Type B pancreatic cell (in vitro differentiated cells): ENCODE measurements around the gene SLC25A1. TPM values are rescaled to one million over a fixed set of nuclear protein-coding genes. Genes with fewer than 3 reads are reported as not detected.

Experiments
- DNase-seq: peaks from one replicate; pipeline ENCODE4 v3.0.0; 2021; ENCODE audit warnings: mixed read lengths; ENCODE audit not compliant: unreplicated experiment; ENCODE audit errors: extremely low spot score
- H3K27ac Mint-ChIP-seq: 2 replicates; pipeline ENCODE4 v1.8.0; 2021; ENCODE audit warnings: mild to moderate bottlenecking, mixed read lengths
- H3K27me3 Mint-ChIP-seq: 2 replicates; pipeline ENCODE4 v1.8.0; 2021; ENCODE audit warnings: mixed read lengths
- H3K36me3 Mint-ChIP-seq: 2 replicates; pipeline ENCODE4 v1.8.0; 2021; ENCODE audit warnings: mixed read lengths
- H3K4me1 Mint-ChIP-seq: one replicate; pipeline ENCODE4 v1.8.0; 2021; ENCODE audit warnings: mixed read lengths; ENCODE audit not compliant: unreplicated experiment
- H3K4me3 Mint-ChIP-seq: 2 replicates; pipeline ENCODE4 v1.8.0; 2021; ENCODE audit warnings: mild to moderate bottlenecking, mixed read lengths
- H3K9me3 Mint-ChIP-seq: 2 replicates; pipeline ENCODE4 v1.8.0; 2021; ENCODE audit warnings: mixed read lengths
- CTCF ChIP-seq: fragments of 200-600 bp; sonication (generic); conservative IDR thresholded peaks from 2 replicates; pipeline ENCODE4 v1.5.0; 2021; ENCODE audit warnings: antibody characterized with exemption, mild to moderate bottlenecking
- total RNA-seq: library from RNA; stranded (reverse); gene quantifications from 2 replicates; pipeline ENCODE4 v1.2.1, GENCODE V29; 2021; ENCODE audit warnings: low replicate concordance

The SLC25A1 gene
- total RNA-seq, 1 donor from 2014 or later: 94.4 TPM

- DNase-seq: no peak
- Mint-ChIP-seq H3K4me3 (no peak overlapping the region), H3K4me1 (peaks cover 3% of the 10 kb centered on the region), H3K9me3 (no peaks in the 10 kb centered on the region), H3K36me3 (peaks cover 13% of the 10 kb centered on the region), H3K27ac (no peak overlapping the region), H3K27me3 (no peaks in the 10 kb centered on the region)
- no peak for TF ChIP-seq CTCF
Observed at GRCh38 chr22:19139001-19139356, 39.6 kb downstream of the SLC25A1 start.

- TF ChIP-seq CTCF: no peak
- no peak overlapping the region for H3K4me3 Mint-ChIP-seq
- peaks cover 13% of the 10 kb centered on the region for H3K36me3 Mint-ChIP-seq
Observed at GRCh38 chr22:19138217-19139000, 40.1 kb downstream of the SLC25A1 start.

GRCh38 chr22:19137384-19138216 lies 40.9 kb downstream of the SLC25A1 start:
- peaks cover 13% of the 10 kb centered on the region for H3K36me3 Mint-ChIP-seq
- no peak overlapping the region for H3K4me3 Mint-ChIP-seq
- no peak for TF ChIP-seq CTCF
- no peaks in the 10 kb centered on the region for H3K9me3 Mint-ChIP-seq
- no peaks in the 10 kb centered on the region for H3K27me3 Mint-ChIP-seq
- no peak for DNase-seq
- H3K4me1 Mint-ChIP-seq: no peaks in the 10 kb centered on the region
- no peak overlapping the region for H3K27ac Mint-ChIP-seq

More at GRCh38 chr22:19138217-19139000, 40.1 kb downstream of the SLC25A1 start:
- Mint-ChIP-seq H3K27ac (no peak overlapping the region), H3K4me1 (no peaks in the 10 kb centered on the region), H3K27me3 (no peaks in the 10 kb centered on the region), H3K9me3 (no peaks in the 10 kb centered on the region)
- DNase-seq: no peak

- Mint-ChIP-seq H3K9me3 (no peaks in the 10 kb centered on the region), H3K4me1 (no peaks in the 10 kb centered on the region), H3K4me3 (no peak overlapping the region), H3K27ac (no peak overlapping the region), H3K36me3 (peaks cover 13% of the 10 kb centered on the region), H3K27me3 (no peaks in the 10 kb centered on the region)
- no peak for DNase-seq
- TF ChIP-seq CTCF: no peak
Observed at GRCh38 chr22:19136915-19137314, 41.6 kb downstream of the SLC25A1 start.

- H3K4me1 Mint-ChIP-seq: no peaks in the 10 kb centered on the region
- peaks cover 13% of the 10 kb centered on the region for H3K36me3 Mint-ChIP-seq
- no peaks in the 10 kb centered on the region for H3K27me3 Mint-ChIP-seq
Observed at GRCh38 chr22:19134874-19135273, 43.7 kb downstream of the SLC25A1 start.

More at GRCh38 chr22:19134874-19135273, 43.7 kb downstream of the SLC25A1 start:
- TF ChIP-seq CTCF: no peak
- H3K27ac Mint-ChIP-seq: no peak overlapping the region
- H3K4me3 Mint-ChIP-seq: no peak overlapping the region
- no peaks in the 10 kb centered on the region for H3K9me3 Mint-ChIP-seq
- DNase-seq: no peak
